Fibroblast of the aortic adventitia (primary cell): ENCODE results near the gene TCF3. TPM values are rescaled to one million over a fixed set of nuclear protein-coding genes. Genes with fewer than 3 reads are reported as not detected.

ENCODE experiments used
- DNase-seq: peaks from one replicate; pipeline ENCODE4 v3.0.0-alpha.2; 2010; ENCODE audit warnings: low read depth
- H3K4me3 ChIP-seq: 2 replicates; pipeline ENCODE4 v1.5.1; 2011; ENCODE audit warnings: low read depth, mild to moderate bottlenecking, control low read depth, low read length, moderate library complexity
- CTCF ChIP-seq: IDR thresholded peaks from 2 replicates; pipeline ENCODE4 v1.5.1; 2011; ENCODE audit warnings: mild to moderate bottlenecking, low read length, control low read depth, inconsistent platforms; ENCODE audit not compliant: insufficient read depth
- total RNA-seq: library from RNA; depleted of rRNA; stranded (reverse); fragments of >200 nt; gene quantifications from 2 replicates; pipeline ENCODE4 v1.2.3, GENCODE V29; 2012; ENCODE audit warnings: low replicate concordance

Gene TCF3
- total RNA-seq, 1 donor, result 74.2 TPM

- peak; percentile 8 for DNase-seq
- H3K4me3 ChIP-seq, result peak overlapping the region; percentile 80
- TF ChIP-seq CTCF, result no peak
Observed at GRCh38 chr19:1649706-1650649, 2.4 kb downstream of the TCF3 start.

- no peak overlapping the region for H3K4me3 ChIP-seq
- no peak for TF ChIP-seq CTCF
- no peak for DNase-seq
Observed at GRCh38 chr19:1648920-1649541, 3.4 kb downstream of the TCF3 start.

GRCh38 chr19:1648459-1648849 is 4.0 kb downstream of the TCF3 start:
- H3K4me3 ChIP-seq, result no peak overlapping the region
- no peak for TF ChIP-seq CTCF

GRCh38 chr19:1647501-1648458 is 4.6 kb downstream of the TCF3 start:
- H3K4me3 ChIP-seq, result no peak overlapping the region
- DNase-seq, result no peak
- no peak for TF ChIP-seq CTCF

More at GRCh38 chr19:1648459-1648849, 4.0 kb downstream of the TCF3 start:
- DNase-seq, result no peak

- H3K4me3 ChIP-seq, result no peak overlapping the region
- TF ChIP-seq CTCF, result no peak
- no peak for DNase-seq
Observed at GRCh38 chr19:1646659-1647453, 5.6 kb downstream of the TCF3 start.

GRCh38 chr19:1646149-1646548 is 6.3 kb downstream of the TCF3 start:
- no peak for DNase-seq
- TF ChIP-seq CTCF, result no peak

More at GRCh38 chr19:1646149-1646548, 6.3 kb downstream of the TCF3 start:
- no peak overlapping the region for H3K4me3 ChIP-seq
